Measurements from ENCODE around the gene FOXG1.

Gene FOXG1

DNA sequence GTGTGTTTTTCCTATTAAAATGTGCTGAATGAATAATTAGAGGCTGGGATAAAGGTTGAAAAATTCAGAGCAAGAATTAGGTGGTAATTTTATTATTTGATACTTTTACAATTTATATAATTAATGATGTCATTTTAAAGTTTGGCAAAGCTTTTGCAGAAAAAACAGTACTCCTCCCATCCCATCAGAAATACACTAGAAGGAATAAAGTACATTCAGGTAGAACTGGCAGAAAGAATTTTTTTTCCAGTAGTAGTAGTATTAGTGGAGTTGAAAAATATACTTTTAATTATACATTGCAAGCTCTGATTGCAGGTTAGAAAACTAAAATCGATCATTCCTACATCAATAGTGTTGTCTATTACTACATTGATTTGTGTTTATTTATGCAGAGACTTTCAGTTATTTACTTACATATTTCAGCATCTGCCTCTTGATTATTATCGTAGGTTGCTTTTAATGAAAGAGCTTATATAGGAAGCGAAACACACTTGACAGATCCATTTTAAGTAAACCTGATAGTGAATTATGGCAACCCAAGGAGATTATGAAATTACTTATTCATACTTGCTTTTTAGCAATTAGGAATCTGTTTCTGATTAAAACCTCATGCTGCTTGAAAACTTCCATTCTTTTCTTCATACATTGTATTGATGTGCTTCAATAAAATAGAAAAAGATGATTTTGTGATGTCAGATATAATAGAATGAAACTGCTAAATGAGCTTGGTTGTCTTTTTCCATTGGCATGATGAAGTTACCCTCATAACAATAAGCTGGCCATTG is 10.1 kb downstream of the FOXG1 start:
- TF ChIP-seq, protein P1, sequence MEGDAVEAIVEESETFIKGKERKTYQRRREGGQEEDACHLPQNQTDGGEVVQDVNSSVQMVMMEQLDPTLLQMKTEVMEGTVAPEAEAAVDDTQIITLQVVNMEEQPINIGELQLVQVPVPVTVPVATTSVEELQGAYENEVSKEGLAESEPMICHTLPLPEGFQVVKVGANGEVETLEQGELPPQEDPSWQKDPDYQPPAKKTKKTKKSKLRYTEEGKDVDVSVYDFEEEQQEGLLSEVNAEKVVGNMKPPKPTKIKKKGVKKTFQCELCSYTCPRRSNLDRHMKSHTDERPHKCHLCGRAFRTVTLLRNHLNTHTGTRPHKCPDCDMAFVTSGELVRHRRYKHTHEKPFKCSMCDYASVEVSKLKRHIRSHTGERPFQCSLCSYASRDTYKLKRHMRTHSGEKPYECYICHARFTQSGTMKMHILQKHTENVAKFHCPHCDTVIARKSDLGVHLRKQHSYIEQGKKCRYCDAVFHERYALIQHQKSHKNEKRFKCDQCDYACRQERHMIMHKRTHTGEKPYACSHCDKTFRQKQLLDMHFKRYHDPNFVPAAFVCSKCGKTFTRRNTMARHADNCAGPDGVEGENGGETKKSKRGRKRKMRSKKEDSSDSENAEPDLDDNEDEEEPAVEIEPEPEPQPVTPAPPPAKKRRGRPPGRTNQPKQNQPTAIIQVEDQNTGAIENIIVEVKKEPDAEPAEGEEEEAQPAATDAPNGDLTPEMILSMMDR (conservative IDR thresholded peaks at IDR 0.05; ENCODE audit: control insufficient read depth, insufficient read depth, low read depth, low read length): no peak

DNA sequence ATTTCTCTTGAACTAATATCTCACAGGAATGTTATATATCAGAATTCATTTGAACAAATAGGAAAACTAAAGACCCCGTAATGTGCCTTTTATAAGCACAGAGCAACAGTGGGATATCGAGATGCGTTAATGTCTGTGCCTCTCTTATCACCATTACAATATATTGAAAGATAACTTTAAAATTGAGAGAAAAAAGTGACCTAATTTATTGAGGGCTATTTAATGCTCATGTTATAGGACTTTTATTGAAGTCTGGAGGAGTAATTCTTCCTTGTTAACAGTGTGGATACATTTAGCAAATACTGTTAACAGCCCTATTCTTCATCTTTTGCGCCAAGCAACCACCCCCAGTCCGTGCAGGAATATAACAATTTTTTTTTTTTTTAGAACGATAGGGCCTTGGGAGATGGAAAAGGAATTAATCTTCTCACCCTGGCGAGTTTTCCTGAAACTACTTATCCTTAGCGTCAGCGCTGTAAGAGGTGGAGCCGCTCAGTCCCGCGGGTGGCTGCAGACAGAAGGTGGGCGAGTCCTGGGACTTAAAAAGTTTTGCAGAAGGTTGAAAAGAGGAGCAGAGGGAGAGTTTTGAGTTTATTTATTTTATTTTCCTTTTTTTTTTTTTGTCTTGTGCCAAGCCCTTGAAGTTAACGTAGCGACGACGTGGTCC is 11.0 kb downstream of the FOXG1 start:
- TF ChIP-seq, protein P1 (conservative IDR thresholded peaks at IDR 0.05; ENCODE audit: control insufficient read depth, insufficient read depth, low read depth, low read length): no peak
- H3K4me3 ChIP-seq (ENCODE audit: control insufficient read depth, low read depth, low read length): no peak overlapping the region
- no peak for DNase-seq (ENCODE audit: low read depth)

More for the DNA sequence above, 10.1 kb downstream of the FOXG1 start:
- no peak overlapping the region for H3K4me3 ChIP-seq (ENCODE audit: control insufficient read depth, low read depth, low read length)
- no peak for DNase-seq (ENCODE audit: low read depth)

DNA sequence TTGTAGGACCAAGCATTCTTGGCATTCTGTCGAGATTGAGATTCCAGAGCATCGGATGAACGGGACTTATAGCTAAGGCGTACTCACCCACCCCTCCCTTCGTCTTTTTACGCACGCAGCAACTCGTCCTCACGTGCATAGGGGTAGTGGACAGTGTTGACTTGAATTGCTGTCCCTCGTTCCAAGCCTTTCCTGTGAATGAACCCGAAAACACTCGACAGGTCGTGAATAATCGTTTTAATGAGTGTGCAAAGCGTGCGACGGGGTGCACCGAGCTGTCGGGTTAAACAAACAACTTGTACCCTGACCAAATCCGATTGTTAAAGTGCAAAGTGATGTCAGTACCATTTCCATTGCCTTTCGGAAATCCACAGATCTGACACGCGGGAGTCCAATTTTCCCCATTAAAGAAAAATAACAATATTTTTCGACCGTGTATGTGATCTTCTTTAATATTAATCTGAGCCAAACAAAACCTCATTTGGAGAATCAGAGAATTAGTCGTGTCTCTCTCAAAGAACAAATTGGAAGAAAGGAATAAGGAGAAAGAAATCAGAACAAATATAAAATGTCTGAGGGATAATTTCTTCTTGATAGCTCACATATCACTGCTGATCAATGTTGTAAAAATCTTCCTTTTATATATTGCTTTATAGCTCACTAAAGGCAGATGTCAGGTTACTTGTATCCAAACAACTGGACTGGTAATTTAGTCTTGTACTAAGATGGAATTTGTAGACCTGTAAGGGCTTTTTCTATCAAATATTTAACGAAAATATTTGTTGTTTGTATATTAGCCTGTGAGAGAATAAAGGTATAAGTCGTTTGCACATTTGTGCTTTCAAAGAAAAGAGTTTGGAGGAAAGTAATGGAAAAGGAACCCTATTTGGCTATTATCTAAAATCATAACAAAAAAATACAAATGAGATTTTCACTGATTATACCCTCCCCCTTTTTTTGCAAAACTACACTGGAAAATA is 11.8 kb downstream of the FOXG1 start:
- no peak overlapping the region for H3K4me3 ChIP-seq (ENCODE audit: control insufficient read depth, low read depth, low read length)
- TF ChIP-seq, protein P1 (conservative IDR thresholded peaks at IDR 0.05; ENCODE audit: control insufficient read depth, insufficient read depth, low read depth, low read length): no peak
- no peak for DNase-seq (ENCODE audit: low read depth)

DNA sequence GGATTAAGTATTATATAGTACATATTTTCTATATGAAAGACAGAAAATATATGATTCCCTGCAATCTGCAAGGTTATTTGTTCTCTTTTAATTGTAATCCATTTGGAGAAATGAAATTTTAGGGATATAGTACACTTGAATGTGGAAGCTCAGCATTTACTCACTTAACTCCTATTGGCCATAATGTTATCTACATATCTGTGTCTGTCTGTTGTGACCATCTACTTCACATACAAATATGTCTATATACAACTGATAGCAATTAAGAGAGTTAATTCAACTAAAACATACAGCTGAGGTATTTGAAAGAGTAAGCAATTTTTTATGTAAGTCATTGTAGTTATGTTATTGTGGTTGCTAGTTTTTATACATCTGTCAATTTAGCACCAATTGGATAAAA is 12.9 kb downstream of the FOXG1 start:
- DNase-seq (ENCODE audit: low read depth): no peak
- no peak overlapping the region for H3K4me3 ChIP-seq (ENCODE audit: control insufficient read depth, low read depth, low read length)
- TF ChIP-seq, protein P1 (conservative IDR thresholded peaks at IDR 0.05; ENCODE audit: control insufficient read depth, insufficient read depth, low read depth, low read length): no peak

DNA sequence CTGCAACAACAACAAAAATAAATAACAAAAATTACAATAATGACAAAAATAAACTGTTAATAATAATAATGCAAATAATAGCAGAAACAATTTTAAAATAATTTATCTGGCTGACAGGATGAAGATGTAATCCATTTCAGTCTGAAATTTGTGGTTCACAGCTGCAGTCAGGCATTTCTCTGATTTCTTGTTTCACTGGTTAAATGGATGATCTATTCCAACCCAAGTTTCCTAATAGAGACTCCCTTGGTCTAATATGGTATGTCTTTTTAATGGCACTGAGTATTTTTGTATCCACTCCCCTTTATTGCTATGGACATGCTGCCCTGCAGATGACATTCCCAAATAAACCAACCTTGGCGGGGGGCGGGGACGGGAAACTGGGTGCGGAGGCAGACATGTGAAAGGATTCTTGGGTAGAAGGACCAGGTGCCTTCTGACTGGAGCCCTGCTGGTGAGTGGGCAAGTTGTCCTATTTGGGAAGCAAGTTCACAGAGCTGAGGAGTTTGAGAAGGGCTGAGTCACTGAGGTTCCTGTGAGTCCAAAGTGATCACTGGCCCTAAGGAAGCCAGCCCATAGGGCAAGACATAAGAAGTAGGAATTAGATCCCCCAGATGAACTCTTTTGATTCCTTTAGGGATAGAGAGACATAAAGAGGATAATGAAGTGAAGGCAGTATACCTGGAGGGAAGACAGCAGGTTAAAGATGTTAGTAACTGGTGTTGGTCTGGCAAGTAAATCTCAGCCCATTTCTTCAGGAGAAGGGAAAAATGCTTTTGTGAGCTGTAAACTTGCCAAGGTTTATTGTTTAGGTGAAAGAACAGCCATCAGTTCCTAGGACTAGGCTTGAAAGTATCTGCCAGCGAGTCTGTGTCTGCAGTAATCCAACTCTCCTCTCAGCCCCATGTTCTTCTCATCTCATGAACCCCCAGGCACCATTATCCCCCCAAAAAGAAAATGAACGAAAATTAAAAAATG is 14.5 kb downstream of the FOXG1 start:
- TF ChIP-seq, protein P1 (conservative IDR thresholded peaks at IDR 0.05; ENCODE audit: control insufficient read depth, insufficient read depth, low read depth, low read length): no peak
- DNase-seq (ENCODE audit: low read depth): no peak

More for the DNA sequence above, 14.5 kb downstream of the FOXG1 start:
- H3K4me3 ChIP-seq (ENCODE audit: control insufficient read depth, low read depth, low read length): no peak overlapping the region

Measured in fibroblast of mammary gland (primary cell).